K562 (cell line): ENCODE data around the gene MYO18B. TPM values are rescaled to one million over a fixed set of nuclear protein-coding genes. Genes with fewer than 3 reads are reported as not detected.

Experiments used
- ATAC-seq: fragments of 200-7000 bp; cut with Tn5 transposase; 3 replicates; pipeline ENCODE4 v1.9.1; 2020; ENCODE audit warnings: moderate library complexity
- BruUV-seq: library from RNA; stranded (reverse); fragments of 400-500 nt; replicated peaks from 2 replicates; lab custom pipeline; 2021; lab: Mats Ljungman, UMichigan
- CTCF ChIA-PET: fragments of 300-600 bp; formaldehyde crosslinking; extraction: SDS; loops from one replicate; lab custom pipeline; 2021; ENCODE audit warnings: low intra/inter-chr PET ratio; lab: Yijun Ruan, JAX
- POLR2A ChIA-PET: fragments of 300-600, 350-650 bp; sonication (Branson Sonifier 250); formaldehyde crosslinking; extraction: SDS; loops from one replicate; lab custom pipeline; 2021; ENCODE audit warnings: antibody characterized with exemption, inconsistent platforms; lab: Yijun Ruan, JAX
- DNase-seq, 4 experiments: peaks; one replicate each; pipeline versions ENCODE4 v3.0.0 to v3.0.0-alpha.2; 2011 to 2018; ENCODE audit warnings: low spot score in 3 of 4, mixed read lengths in 3 of 4; ENCODE audit errors: extremely low read depth in 1 of 4
- FAIRE-seq: peaks from 2 replicates; lab custom pipeline; 2011; peaks lifted over from hg19 to GRCh38; lab: Jason Lieb, UNC
- H2AFZ ChIP-seq: 2 replicates; pipeline ENCODE4 v1.6.0; 2011; ENCODE audit warnings: low read depth, low read length, control low read depth, inconsistent platforms
- H3K27ac ChIP-seq: fragments of 200-600 bp; 3 replicates; pipeline ENCODE4 v1.8.0; 2011; ENCODE audit warnings: low read depth, mild to moderate bottlenecking, control low read depth, inconsistent platforms, low read length, moderate library complexity, mixed read lengths; ENCODE audit errors: extremely low read depth
- H3K27me3 ChIP-seq, 2 experiments: fragments of 300-600 bp in 1 of 2; 2 replicates in 1 of 2; 3 replicates in 1 of 2; pipeline versions ENCODE4 v1.6.0 to v1.8.0; 2011; ENCODE audit warnings: inconsistent platforms in 2 of 2, low read length in 2 of 2, mild to moderate bottlenecking in 1 of 2, mixed read lengths in 1 of 2, moderate library complexity in 1 of 2; ENCODE audit not compliant: control insufficient read depth in 2 of 2, insufficient read depth in 2 of 2
- H3K36me3 ChIP-seq: fragments of 300-600 bp; 3 replicates; pipeline ENCODE4 v1.8.0; 2011; ENCODE audit warnings: mild to moderate bottlenecking, low read length, inconsistent platforms; ENCODE audit not compliant: control insufficient read depth, insufficient read depth
- H3K4me1 ChIP-seq, 2 experiments: fragments of 200-600 bp in 1 of 2; replicated peaks in 1 of 2; 2 replicates in 1 of 2; 3 replicates in 1 of 2; pipeline versions ENCODE4 v1.5.1 to v1.8.0; 2011; ENCODE audit warnings: inconsistent platforms in 2 of 2, low read length in 2 of 2, mild to moderate bottlenecking in 1 of 2, mixed read lengths in 1 of 2, moderate library complexity in 1 of 2; ENCODE audit not compliant: control insufficient read depth in 2 of 2, insufficient read depth in 2 of 2
- H3K4me2 ChIP-seq: 2 replicates; pipeline ENCODE4 v1.6.1; 2011; ENCODE audit warnings: low read length, control low read depth, inconsistent platforms, mixed read lengths; ENCODE audit not compliant: insufficient read depth
- H3K4me3 ChIP-seq: fragments of 200-600 bp; sonication (generic), shearing (Covaris generic); 2 replicates; pipeline ENCODE4 v1.5.1; 2016; ENCODE audit warnings: control low read depth, inconsistent platforms
- H3K79me2 ChIP-seq: fragments of 200-600 bp; 3 replicates; pipeline ENCODE4 v1.8.0; 2011; ENCODE audit warnings: low read length, inconsistent platforms; ENCODE audit not compliant: control insufficient read depth, insufficient read depth
- H3K9ac ChIP-seq, 2 experiments: 2 replicates each; pipeline versions ENCODE4 v1.6.0 to v1.6.1; 2011; ENCODE audit warnings: low read depth in 2 of 2, low read length in 2 of 2, control low read depth in 1 of 2, inconsistent platforms in 1 of 2, mild to moderate bottlenecking in 1 of 2, mixed read lengths in 1 of 2; ENCODE audit not compliant: insufficient read depth in 1 of 2
- H3K9me1 ChIP-seq: one replicate; pipeline ENCODE4 v1.6.0; 2011; ENCODE audit warnings: inconsistent platforms, mild to moderate bottlenecking, low read length, moderate library complexity; ENCODE audit not compliant: control insufficient read depth, insufficient read depth
- H3K9me3 ChIP-seq: replicated peaks from 2 replicates; pipeline ENCODE4 v1.5.1; 2011; ENCODE audit warnings: low read depth, low read length, inconsistent platforms; ENCODE audit not compliant: control insufficient read depth, insufficient read depth
- H4K20me1 ChIP-seq: replicated peaks from 2 replicates; pipeline ENCODE4 v1.6.1; 2011; ENCODE audit warnings: low read length, inconsistent platforms, mixed read lengths; ENCODE audit not compliant: control insufficient read depth, insufficient read depth
- ADNP ChIP-seq: fragments of 200-800 bp; sonication (Bioruptor generic); IDR thresholded peaks from 2 replicates; pipeline ENCODE4 v1.6.1; 2016; ENCODE audit warnings: missing genetic modification characterization, missing compliant biosample characterization
- ARHGAP35 ChIP-seq: fragments of 450-650 bp; IDR thresholded peaks from 2 replicates; pipeline ENCODE4 v1.6.1; 2018; ENCODE audit not compliant: partially characterized antibody
- BCOR ChIP-seq: fragments of 450-650 bp; IDR thresholded peaks from 2 replicates; pipeline ENCODE4 v1.6.1; 2016
- GABPB2 ChIP-seq: fragments of 250-450 bp; sonication (Bioruptor Pico); conservative IDR thresholded peaks from 2 replicates; pipeline ENCODE4 v1.5.1; 2021; ENCODE audit warnings: mild to moderate bottlenecking
- SMAD3 ChIP-seq: fragments of 450-650 bp; formaldehyde crosslinking; conservative IDR thresholded peaks from 2 replicates; pipeline ENCODE4 v1.4.0; 2020; ENCODE audit warnings: mild to moderate bottlenecking
- ZBTB17 ChIP-seq: fragments of 450-650 bp; formaldehyde crosslinking; IDR thresholded peaks from 2 replicates; pipeline ENCODE4 v1.4.0; 2020; ENCODE audit warnings: mild to moderate bottlenecking
- WGBS: fragments of 100-300 bp; shearing (Covaris generic); methylation state at CpG from one replicate; pipeline ENCODE4 v1.1.6; 2016; ENCODE audit warnings: low coverage, mixed read lengths; ENCODE audit not compliant: insufficient coverage; ENCODE audit errors: missing lambda C conversion rate; 5-methylcytosine and 5-hydroxymethylcytosine counted together
- in situ Hi-C: fragments of 300-500 bp; cut with MboI; formaldehyde crosslinking; loops from 4 replicates; pipeline ENCODE4 v1.15.0; 2018; ENCODE audit warnings: inconsistent platforms, mixed read lengths
- intact Hi-C: fragments of 100-400 bp; cut with micrococcal nuclease; formaldehyde crosslinking; loops from 2 replicates; pipeline ENCODE4 v1.14.2; 2022
- polyA plus RNA-seq, 8 experiments: library from polyadenylated mRNA; depleted of rRNA in 4 of 8; stranded (reverse) in 5 of 8; unstranded in 3 of 8; fragments of >200 nt; fragmentation: Nextera tagmentation in 2 of 8; fragmentation: Illumina TruSeq in 1 of 8; extraction: Ambion mirVana in 2 of 8; extraction: Trizol in 1 of 8; gene quantifications; 2 replicates each; pipeline versions ENCODE4 v1.2.1 to v1.2.3, GENCODE V29; 2011 to 2014; ENCODE audit warnings: inconsistent platforms in 1 of 8, missing spikeins in 1 of 8
- total RNA-seq, 7 experiments: library from RNA; depleted of rRNA in 6 of 7; stranded (reverse); fragments of >200 nt in 6 of 7; fragmentation: Illumina TruSeq in 2 of 7; extraction: Trizol in 2 of 7; gene quantifications; 2 replicates each; pipeline versions ENCODE4 v1.2.1 to v1.2.3, GENCODE V29; 2011 to 2021; ENCODE audit warnings: low replicate concordance in 1 of 7

MYO18B gene
- total and polyA plus RNA-seq, 9 of the 15 experiments (the other 6 are each of a cell fraction or from before 2014, with no cell fraction given) = 0.06 to 7.0 (median 4.3) TPM

GRCh38 chr22:25841775-25842174, 99.8 kb downstream of the MYO18B start:
- peaks cover 0 to 5% of the 10 kb centered on the region in 2 experiments; a peak in 3 of 5 replicates for H3K4me1 ChIP-seq
- ChIA-PET CTCF (no interaction called here), POLR2A (no interaction called here)
- intact Hi-C loops = no loop called here
- no TSS peak for BruUV-seq
- H3K4me3 ChIP-seq = no peak overlapping the region
- H3K4me2 ChIP-seq = no peak overlapping the region
- no peaks in the 10 kb centered on the region for H3K27me3 ChIP-seq
- H3K9me3 ChIP-seq = no peaks in the 10 kb centered on the region
- in situ Hi-C loops = no loop called here
- no peak for ATAC-seq
- H2AFZ ChIP-seq = no peak overlapping the region
- no peaks in the 10 kb centered on the region for H4K20me1 ChIP-seq
- DNase-seq = no peak
- H3K9me1 ChIP-seq = no peaks in the 10 kb centered on the region
- FAIRE-seq = no peak
- H3K36me3 ChIP-seq = peaks cover 3% of the 10 kb centered on the region; the same call in 2 of the 3 replicates
- TF ChIP-seq ARHGAP35 = no peak
- TF ChIP-seq ZBTB17 (CRISPR knock-in tag) = no peak
- no peak for TF ChIP-seq GABPB2 (CRISPR knock-in tag)
- TF ChIP-seq ADNP (tag) = no peak
- no peak for TF ChIP-seq BCOR
- TF ChIP-seq SMAD3 (CRISPR knock-in tag) = no peak
- TF ChIP-seq, all 486 proteins: peak for 0
- 82% methylated on average over 7 of the region's 7 CpGs for WGBS
- H3K27ac ChIP-seq = no peak overlapping the region
- H3K79me2 ChIP-seq = no peaks in the 10 kb centered on the region
- H3K9ac ChIP-seq = no peak overlapping the region
